ENCODE results near the gene TMEM178B.

- TF ChIP-seq SMC3 (IDR thresholded peaks at IDR 0.05; ENCODE audit: low read depth, low read length): no peak
- no peak for TF ChIP-seq CTCF (conservative IDR thresholded peaks at IDR 0.05; ENCODE audit: low read depth, low read length)
- no peak for TF ChIP-seq POLR2A (IDR thresholded peaks at IDR 0.05; ENCODE audit: low read depth, low read length)
- TF ChIP-seq RCOR1 (IDR thresholded peaks at IDR 0.05; ENCODE audit: insufficient replicate concordance, low read length): no peak
- TF ChIP-seq USF2 (IDR thresholded peaks at IDR 0.05; ENCODE audit: low read depth, low read length): no peak
- TF ChIP-seq RAD21 (IDR thresholded peaks at IDR 0.05; ENCODE audit: low read length): no peak
- no peak for TF ChIP-seq RFX5 (IDR thresholded peaks at IDR 0.05; ENCODE audit: low read depth, low read length)
- TF ChIP-seq MXI1 (IDR thresholded peaks at IDR 0.05; ENCODE audit: borderline replicate concordance, low read depth, low read length): no peak
- TF ChIP-seq NFE2L2 (IDR thresholded peaks at IDR 0.05; ENCODE audit: low read depth, low read length): no peak
- no peak for TF ChIP-seq ELK1 (IDR thresholded peaks at IDR 0.05; ENCODE audit: borderline replicate concordance, low read depth, low read length)
- TF ChIP-seq MAFK (IDR thresholded peaks at IDR 0.05; ENCODE audit: low read depth, low read length): no peak
- no peak for TF ChIP-seq CEBPB (IDR thresholded peaks at IDR 0.05; ENCODE audit: low read depth, low read length)
- TF ChIP-seq FOS (IDR thresholded peaks at IDR 0.05; ENCODE audit: low read depth, low read length): no peak
- TF ChIP-seq MAZ (IDR thresholded peaks at IDR 0.05; ENCODE audit: borderline replicate concordance, low read depth, low read length): no peak
These were observed 405.0 kb downstream of the TMEM178B start for GRCh38 chr7:141478845-141479244.

All from IMR-90 (cell line).